Neural progenitor cell (in vitro differentiated cells): Measurements from ENCODE around the gene PTCH1.

Experiments used
- CTCF ChIP-seq: fragments of 200-600 bp; sonication (generic); IDR thresholded peaks from 2 replicates; pipeline ENCODE4 v1.5.1; 2017; ENCODE audit warnings: antibody characterized with exemption, mild to moderate bottlenecking
- EZH2 ChIP-seq: fragments of 200-600 bp; sonication (generic); IDR thresholded peaks from 2 replicates; pipeline ENCODE4 v1.6.1; 2017; ENCODE audit warnings: antibody characterized with exemption, mild to moderate bottlenecking, moderate library complexity
- EZH2phosphoT487 ChIP-seq: fragments of 200-600 bp; sonication (generic); IDR thresholded peaks from 2 replicates; pipeline ENCODE4 v1.6.1; 2017; ENCODE audit warnings: antibody characterized with exemption

GRCh38 chr9:95506428-95506677 is 10.4 kb downstream of the PTCH1 start:
- TF ChIP-seq CTCF (no peak), EZH2 (no peak), EZH2phosphoT487 (no peak)
